Measurements from ENCODE around the gene HUS1B.

The HUS1B gene

GRCh38 chr6:621931-622330 lies 35.0 kb downstream of the HUS1B start:
- DNase-seq (ENCODE audit: low read depth): no peak

- DNase-seq (ENCODE audit: low read depth): no peak
Observed at GRCh38 chr6:620950-621349, 36.0 kb downstream of the HUS1B start.

- DNase-seq (ENCODE audit: low read depth): no peak
Observed at GRCh38 chr6:620166-620565, 36.7 kb downstream of the HUS1B start.

- no peak for DNase-seq (ENCODE audit: low read depth)
Observed at GRCh38 chr6:617456-618100, 39.3 kb downstream of the HUS1B start.

GRCh38 chr6:613981-614380 lies 42.9 kb downstream of the HUS1B start:
- DNase-seq (ENCODE audit: low read depth): no peak

- no peak for DNase-seq (ENCODE audit: low read depth)
Observed at GRCh38 chr6:611928-612327, 45.0 kb downstream of the HUS1B start.

GRCh38 chr6:610882-611281 lies 46.0 kb downstream of the HUS1B start:
- DNase-seq (ENCODE audit: low read depth): no peak

- no peak for DNase-seq (ENCODE audit: low read depth)
Observed at GRCh38 chr6:609905-610304, 47.0 kb downstream of the HUS1B start.

- DNase-seq (ENCODE audit: low read depth): no peak
Observed at GRCh38 chr6:606829-607379, 50.0 kb downstream of the HUS1B start.
